GM18502 (cell line): ENCODE data around the gene RASA3.

Source experiments
- ATAC-seq: cut with Tn5 transposase; IDR thresholded peaks from one replicate; pipeline ENCODE4 v1.9.1; 2021; ENCODE audit warnings: mild to moderate bottlenecking; ENCODE audit not compliant: unreplicated experiment, poor library complexity

Gene RASA3

DNA sequence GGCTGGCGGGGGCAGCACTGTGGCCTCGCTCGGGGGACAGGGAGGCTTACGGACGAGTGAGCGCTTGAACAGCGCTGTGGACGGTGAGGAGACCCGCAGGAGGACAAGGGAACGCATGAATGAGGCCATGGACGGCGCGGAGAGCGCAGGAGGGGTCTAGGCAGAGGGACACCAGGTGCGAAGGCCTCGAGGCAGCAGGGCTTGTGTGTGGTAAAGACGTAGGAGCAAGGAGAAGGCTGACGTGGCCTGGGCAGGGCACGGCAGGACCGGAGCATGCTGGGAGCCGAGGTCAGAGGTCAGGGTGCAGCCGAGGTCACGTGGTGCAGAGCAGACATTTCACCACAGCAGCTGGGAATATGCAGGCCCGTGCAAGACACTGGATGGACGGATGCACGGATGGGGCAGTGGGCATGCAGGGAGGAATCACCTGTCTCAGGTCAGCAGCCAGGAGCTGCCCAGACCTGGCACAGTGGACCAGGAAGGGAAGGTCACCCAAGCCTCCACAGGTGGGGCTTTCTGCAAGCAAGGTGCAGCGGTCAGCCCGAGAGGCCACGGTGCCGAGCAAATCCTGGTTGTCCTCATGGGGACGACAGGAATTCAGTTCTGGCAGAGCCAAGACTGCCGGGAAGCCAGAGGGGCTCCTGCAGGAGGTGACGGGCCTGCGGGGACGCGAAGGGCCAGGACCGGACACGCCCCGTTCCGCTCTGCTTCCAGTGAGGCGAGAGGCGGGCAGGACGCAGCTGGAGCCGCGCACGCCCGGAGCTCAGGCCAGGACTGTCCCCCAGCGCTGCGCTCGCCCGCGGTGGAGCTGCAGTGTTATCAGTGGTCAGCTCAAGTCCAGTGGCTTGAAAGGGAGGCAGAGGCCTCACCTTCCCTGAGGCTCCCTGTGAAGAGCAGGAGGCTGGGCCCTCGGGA is 72.2 kb downstream of the RASA3 start:
- ATAC-seq, result no peak

DNA sequence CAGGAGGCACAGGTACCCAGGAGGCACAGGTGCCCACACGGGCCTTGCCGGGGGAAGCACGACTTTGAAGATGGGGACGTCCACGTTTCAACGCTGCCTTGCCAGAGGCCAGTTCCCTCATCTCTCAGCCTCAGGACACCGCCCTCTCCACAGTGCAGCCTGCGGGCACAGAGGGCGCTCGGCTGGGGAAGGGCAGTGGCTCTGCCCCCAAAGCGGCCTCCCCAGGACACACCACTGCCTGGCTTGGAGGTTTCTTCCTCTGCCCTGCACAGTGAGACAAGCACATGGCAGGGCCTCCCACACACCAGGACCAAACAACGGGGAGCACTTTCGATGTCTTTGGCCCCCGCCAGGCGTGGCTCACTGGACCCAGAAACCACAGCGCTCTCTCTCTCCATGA is 73.0 kb downstream of the RASA3 start:
- no peak for ATAC-seq

DNA sequence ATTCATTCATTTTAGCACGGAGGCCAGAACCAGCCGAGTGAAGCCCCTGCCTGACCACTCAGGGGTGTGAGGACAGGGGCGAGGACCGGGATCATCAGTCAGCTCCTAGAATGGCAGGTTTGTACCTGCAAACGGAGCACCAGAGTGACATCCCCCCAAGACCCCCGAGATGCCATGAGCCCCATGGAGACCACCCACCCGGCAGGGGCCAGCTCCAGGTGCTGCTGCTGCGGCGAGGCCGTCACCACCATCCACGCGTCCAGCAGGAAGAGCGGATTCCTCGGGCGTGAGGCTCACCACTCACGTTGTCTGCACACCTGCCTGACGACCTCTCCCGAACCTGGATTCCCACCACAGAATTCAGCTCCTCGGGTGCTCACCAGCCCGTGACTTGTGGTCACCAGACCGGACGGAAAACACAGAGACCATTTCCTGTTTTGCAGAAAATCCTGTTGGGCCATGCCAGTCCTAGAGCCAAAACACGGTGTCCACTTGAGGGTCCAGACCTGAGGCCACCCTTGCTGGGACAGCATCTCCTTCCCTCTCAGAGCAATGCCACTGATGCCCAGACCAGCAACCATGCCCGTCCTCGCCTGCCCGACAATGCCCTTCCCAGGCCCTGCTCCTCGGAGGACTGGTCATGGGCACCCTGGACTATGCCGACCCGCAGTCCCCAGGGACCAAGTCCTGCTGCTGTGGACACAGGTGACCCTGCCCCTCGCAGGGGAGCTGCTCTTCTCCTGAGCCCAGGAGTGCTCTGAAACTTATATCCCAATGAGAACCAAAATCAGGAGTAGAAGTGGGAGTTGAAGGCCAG is 74.2 kb downstream of the RASA3 start:
- no peak for ATAC-seq

DNA sequence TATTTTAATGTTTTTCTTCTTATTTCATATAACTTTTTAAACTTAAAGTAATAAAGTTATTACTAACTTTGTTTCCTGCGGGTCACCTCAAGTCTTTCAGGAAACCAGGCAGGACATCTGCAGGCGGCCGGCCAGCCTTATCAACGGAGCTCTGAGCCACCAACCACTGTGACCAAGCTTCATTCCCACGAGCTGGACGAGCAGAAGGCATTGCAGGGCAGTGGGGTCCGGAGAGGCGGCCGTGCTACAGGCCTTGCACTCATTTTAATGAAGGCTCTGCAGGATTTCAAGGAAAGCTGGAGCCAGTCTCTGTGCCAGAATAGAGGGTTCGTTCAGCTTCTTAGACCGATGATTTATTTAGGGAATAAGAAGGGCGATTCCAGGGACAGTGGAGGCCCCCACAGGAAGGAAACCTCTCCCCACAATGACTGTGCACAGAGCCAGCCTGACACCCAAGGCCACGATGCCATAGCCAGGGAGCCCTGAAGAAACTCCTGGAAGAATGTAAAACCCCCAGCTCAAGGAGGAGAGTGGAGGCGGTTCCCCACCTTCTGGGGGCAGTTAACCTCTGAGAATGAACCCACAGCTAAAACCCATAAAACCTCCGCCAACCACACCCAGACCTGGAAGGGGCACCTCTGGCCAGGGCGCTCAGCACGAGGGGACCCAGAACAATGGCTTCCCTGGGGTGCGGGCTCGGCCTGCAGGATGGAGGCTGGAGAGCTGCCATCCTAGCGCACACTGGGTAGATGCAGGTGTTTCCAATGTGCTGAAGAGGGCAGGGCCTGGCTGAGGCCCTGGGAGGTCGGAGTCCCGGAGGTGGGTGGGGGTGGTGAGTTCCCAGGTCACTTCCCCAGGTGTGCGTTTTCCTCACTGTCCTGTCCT is 75.0 kb downstream of the RASA3 start:
- ATAC-seq, result no peak

DNA sequence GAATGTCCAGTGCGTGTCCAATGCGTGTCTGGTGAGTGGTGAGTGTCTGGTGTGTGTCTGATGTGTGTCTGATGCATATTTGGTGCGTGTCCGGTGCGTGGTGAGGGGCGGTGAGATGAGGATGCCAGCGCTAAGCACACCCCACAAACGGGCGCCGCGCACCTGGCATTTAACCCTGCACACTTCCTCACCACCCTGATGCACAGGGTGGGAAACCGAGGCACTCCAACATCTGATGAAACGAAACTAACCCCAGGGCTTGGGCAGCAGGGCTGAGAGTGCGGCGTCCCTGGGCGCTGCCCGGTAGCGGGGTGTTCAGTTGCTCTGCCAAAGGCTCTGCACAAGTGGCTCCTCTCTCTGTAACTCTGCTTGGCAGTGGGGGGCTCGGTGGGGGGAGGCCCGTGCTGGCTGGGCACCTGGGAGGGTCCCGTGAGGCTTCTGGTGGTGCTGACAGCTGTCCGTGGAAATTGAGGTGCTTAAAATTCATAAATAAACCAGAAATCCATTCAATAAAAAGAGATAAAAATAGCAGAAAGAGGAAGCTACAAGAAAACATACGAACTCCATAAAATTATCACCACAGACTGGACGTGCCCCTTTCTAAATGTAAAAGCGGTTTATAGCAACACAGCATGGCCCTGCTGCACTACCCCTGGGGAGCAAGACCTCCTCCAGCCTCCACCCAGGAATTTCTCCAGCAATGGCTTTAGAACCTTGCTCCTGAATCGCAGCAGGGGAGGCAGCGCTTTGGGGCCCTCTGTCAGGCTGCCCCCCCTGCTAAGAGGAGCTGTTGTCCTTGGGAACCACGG is 76.0 kb downstream of the RASA3 start:
- no peak for ATAC-seq

DNA sequence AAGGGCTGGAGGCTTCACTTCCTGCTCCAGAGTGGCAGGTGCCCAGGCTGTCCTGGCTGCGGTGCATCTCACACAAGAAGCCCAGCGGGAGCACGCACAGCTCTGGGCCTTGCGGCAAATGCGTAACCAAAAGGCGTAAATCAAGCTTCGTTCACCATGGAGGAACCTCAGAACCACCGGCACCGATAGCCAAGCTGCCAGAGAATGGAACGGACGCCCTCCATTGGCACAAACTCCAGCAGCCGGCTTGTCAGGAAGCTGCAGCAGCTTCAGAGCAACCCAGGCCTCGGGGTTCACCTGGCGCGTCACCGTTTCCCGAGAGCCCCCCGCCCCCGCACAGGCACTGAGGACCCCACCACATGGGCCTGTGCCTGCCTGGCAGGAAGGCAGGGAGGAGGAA is 76.7 kb downstream of the RASA3 start:
- no peak for ATAC-seq

DNA sequence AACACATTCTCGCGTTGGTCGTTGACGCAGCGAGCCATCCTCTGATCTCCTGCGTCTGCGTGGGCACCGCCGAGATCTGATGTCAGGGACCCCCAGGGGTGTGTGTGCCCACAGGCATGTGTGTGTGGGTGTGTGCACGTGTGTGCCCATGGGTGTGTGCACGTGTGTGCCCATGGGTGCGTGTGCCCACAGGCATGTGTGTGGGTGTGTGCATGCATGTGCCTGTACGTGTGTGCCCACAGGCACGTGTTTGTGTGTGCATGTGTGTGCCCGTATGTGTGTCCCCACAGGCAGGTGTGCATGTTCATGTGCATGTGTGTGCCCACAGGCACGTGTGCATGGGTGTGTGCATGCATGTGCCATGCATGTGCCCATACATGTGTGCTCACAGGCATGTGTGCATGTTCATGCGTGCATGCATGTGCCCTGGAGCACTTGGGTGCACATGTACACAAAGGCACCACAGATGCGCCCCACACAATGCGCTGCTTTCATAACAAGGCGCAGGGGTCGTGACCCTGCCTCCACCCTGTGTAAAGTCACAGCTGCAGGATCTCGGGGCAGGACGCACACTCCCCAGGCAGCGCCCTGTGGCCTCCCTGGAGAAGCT is 77.5 kb downstream of the RASA3 start:
- no peak for ATAC-seq

DNA sequence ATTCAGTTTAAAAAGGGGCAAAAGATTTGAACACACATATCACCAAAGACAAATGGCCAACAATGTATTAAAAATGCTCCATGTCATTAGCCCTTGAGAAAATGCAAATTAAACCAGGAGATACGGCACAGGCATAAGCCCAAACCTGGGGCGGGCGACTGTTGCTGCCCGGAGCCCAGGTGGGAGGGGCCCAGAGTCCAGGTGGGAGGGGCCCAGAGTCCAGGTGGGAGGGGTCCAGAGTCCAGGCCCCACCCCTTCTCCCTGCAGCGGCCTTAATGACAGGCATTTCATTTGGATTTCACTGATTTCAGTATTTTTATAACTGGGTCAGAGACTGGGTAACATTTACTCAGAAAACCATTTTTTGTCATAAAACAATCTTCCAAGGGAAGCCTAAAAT is 78.2 kb downstream of the RASA3 start:
- ATAC-seq, result no peak

DNA sequence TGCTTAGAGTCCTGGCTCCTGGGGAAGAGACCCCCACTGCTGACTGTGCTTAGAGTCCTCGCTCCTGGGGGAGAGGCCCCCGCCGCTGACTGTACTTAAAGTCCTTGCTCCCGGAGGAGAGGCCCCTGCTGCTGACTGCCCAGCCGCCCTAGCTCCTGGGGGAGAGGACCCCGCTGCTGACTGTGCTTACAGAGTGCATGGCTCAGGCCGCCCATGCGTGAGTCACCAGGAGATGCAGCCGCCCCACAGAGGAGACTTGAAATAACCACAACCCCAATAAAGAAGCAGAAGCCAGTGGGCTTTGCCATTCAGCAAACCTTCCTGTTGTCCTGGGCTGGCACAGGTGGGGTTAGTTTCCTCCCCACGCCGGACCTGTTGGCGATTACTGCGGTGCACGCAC is 79.4 kb downstream of the RASA3 start:
- no peak for ATAC-seq

DNA sequence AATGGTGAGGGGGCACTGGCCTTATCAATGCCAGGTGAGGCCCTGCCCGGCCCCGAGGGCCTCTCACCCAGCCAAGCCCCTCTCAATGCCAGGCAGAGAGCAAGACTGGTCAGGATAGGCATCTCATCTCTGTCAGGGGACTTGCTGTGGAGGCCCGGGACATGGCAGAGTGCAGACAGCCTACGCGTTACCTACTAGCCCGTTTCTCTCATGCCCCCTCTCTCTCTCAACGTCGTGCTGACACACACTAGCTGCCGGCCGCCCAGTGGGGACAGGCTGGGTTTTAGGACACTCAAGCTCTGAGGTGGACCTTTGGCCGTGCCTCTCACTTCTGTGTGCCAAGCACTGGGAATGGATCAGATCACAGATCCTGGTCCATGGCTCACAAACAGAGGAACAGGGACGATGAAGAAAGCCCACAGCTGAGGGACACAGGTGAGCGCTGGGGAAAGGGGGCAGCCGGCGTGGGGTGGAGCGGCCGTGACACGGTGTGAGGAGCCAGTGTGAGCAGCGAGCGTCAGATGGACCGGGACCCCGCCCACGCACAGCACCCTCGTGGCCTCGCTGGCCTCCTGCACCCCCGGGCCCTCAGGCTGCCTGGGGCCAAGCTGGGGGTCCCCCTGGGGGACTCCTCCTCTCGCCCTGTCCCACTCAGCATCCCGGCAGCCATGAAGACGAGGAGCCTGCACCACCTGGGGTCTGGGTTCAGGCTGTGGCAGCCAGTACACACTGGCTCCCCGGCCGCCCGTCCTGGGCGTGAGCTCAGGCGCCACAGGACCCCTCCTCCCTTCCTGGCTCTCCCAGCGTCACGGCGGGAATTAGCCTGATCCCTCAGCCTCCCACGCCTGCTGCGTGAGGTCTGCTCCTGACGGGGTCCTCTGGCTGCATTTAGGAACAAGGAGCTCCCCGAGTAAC is 81.6 kb downstream of the RASA3 start:
- ATAC-seq, result no peak

DNA sequence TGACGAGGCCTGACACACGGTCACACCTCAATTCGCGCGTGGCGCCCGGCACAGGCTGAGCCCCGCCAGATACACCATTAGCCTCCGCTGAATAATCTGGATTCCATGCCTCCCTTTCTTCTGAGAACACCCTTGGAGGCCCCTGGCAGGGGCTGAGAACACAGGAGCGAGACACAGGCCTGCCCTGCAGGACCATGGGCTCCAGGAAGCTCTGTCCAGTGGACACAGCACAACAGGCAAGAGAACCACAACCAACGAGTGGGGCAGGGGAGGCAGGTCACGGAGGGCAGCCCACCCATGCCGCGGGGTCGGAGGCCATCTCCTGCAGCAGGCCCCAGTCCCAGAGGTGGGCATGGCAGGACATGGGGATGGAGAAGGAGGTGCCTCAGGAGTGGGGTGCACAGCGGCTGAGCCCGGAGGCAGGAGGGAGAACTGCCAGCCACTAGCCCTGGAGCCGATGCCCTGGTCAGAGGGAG is 82.8 kb downstream of the RASA3 start:
- no peak for ATAC-seq

DNA sequence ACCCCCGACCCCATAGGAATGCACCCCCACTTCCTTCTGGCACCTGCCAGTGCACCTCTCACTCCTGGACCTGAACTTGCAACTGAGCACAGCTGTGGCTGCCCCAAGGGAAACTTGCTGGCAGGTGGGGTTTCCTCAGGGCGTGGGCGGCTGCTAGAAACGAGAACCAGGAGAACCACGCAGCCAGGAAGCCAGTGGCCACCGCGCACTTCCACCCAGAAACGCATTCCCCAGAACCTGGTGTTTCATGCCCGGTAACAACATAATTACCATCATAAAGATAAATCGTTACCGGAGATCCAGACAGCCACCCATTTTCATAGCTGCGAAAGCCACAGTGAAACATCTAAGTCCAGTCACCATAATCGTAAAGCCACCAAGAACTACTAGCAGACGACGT is 83.4 kb downstream of the RASA3 start:
- ATAC-seq, result peak; percentile 54

DNA sequence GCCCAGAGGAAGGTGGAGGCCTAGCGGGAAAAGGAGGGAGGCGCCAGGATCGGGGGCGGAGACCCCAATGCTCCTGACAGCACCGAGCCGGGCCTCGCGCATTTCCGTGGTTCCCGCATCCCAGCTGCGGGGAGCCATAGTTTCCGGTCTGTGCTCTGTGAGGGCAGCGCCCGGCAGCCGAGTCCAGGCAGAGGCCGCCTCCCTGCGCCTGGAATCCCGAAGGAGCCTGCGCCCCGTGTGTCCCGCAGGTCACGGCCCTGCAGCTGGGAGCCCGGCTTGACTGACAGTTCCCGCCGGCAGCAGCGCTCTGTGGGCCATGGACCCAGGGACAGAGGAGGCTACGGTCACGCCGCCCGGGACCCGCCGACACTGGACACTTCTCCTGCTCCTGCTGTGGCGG is 84.0 kb downstream of the RASA3 start:
- no peak for ATAC-seq

DNA sequence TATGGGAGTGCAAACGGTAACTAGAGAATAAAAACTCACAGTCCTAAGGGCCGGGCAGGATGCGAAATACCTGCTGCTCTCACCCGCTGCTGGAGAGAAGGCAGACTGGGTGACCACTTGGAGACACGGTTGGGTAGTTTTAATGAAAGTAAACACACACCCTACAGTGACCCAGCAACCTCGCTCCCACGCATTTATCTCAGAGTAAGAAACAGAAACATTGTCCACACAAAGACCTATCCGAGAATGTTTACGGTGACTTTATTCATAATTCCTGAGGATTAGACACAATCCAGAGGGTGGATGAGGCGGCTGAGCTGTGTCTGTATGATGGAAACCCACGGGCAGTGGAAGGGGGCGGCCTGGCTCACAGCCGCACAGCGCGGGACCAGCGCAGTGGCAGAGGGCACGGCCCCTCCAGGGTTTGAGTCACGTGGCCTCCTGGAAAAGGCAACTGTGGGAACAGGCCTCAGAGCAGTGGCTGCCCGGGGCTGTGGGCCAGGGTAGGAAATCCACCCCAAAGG is 85.0 kb downstream of the RASA3 start:
- ATAC-seq, result peak; percentile 73

DNA sequence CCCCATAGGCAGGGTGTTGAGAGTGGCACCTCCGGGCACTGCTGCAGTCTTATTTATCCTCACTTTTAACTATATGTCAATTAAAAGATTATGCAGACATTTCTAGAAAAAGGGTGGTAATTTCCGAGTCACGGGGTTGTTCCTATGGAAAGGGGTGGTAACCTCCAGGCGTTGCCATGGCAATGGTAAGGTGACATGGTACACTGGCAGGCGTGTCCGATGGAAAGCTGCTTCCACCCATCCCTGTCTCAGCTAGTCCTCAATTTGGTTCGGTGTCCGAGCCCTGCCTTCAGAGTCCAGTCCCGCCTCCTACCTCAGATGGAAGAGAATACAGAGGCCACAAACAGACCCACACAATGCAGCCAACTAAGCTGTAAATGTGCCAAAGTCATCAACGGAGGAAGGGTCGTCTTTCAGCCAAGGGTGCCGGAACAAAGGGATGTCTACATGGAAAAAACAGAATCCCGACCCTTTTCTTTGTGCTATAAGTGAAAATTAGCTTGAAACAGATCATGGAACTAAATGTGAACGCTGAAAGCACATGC is 85.9 kb downstream of the RASA3 start:
- ATAC-seq, result no peak

DNA sequence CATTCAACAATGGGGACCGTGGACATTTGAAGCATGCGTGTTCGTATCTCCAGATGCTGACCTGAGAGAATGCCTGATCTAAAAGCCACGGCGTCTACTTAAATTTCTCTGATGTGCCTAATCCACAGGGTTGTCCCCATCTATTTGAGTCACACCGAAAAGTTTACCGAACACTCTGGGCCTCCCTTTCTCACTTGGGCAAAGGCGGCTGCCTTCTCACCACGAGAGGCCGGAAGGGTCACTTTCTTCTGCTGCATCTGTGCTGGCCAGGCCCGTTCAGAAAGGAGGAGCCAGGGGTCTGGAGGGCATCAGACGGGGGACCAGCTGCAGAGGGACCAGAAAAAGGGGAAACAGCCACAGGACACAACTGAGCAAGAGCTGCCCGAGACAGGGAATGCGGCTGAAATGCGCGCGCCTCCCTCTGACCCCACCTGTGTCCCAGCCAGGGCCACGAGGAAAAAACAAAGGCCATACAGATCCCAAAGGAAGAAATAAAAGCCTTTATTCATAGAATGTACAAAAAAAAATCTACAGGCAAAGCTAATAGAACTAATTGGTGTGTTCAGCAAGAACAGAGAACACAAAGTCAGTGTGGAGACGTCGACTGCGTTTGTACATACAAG is 87.2 kb downstream of the RASA3 start:
- ATAC-seq, result no peak

DNA sequence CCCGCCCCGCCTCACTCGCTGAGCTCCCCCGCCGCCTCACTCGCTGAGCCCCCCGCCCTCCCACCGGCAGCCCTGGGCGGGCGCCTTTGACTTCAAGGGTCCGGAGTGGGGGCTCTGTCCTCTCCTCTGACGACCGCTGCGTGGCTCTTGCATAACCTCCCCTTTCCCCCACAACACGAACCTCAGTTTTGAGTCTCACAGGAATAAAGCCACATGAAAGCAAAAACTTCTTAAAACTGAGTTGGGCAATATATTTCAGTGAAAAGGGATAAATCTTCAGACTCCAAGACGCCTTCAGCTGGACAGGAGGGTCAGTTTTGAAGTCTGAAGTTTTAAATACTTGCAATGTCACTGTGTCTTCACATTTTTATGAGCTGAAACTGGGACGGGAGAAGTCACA is 87.9 kb downstream of the RASA3 start:
- ATAC-seq, result no peak
